Measurements from ENCODE around the gene MAT1A. TPM values are rescaled to one million over a fixed set of nuclear protein-coding genes. Genes with fewer than 3 reads are reported as not detected.

Gene MAT1A
- total RNA-seq, 2 donors from 2014 or later, result 0.10 to 0.21 TPM

- ATAC-seq (no peak), DNase-seq (no peak)
- intact Hi-C loops (cut with DNase I), result no loop called here
These were observed 5.8 kb downstream of the MAT1A start for GRCh38 chr10:80283536-80284199.

DNA sequence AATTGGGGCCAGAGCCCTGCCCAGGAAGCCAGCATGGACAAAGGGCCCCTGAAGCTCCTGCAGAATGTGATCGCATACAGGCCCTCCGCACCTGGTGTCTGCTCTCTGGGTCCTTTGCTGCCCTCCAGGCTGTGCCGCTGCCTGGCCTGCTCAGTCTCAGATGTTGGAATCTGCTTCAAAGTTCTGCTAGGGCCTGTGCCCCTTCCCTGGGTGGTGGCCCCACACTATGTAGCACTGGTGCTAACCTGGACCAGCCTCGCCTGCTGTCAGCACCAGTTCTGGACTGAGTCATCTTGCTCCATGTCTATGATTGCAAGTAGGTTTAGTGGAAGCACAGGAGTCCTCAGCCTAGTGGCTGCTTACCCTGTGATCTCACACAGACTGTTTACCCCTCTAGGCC is 6.3 kb downstream of the MAT1A start:
- intact Hi-C loops (cut with DNase I), result no loop called here
- ATAC-seq, result no peak

GRCh38 chr10:80281784-80282765 is 7.4 kb downstream of the MAT1A start:
- DNase-seq (no peak), ATAC-seq (no peak)
- intact Hi-C loops (cut with DNase I), result no loop called here

More for the DNA sequence above, 6.3 kb downstream of the MAT1A start:
- no peak for DNase-seq

DNA sequence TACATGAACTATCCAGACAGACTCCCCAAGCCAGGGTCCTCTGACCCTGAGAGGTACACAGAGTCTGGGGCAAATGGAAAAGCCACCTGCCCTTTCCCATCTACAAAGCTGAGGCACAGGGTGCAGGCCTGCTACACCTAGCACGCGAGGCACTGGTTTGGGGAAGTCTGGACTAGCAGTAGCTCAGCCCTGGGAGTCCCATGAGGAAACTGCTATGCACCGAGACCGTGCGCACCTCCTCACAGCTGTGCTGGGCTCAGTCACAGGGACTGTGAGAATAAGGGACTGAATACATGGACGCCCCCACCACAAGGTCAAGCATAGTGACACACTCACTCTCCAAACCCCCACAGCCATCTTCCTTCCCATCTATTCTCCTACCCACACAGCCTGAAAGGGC is 8.2 kb downstream of the MAT1A start:
- DNase-seq (no peak), ATAC-seq (no peak)
- intact Hi-C loops (cut with DNase I), result no loop called here

- DNase-seq, result no peak
- intact Hi-C loops (cut with DNase I), result no loop called here
- no peak for ATAC-seq
These were observed 9.2 kb downstream of the MAT1A start for GRCh38 chr10:80280071-80280800.

- DNase-seq, result no peak
These were observed 10.3 kb downstream of the MAT1A start for GRCh38 chr10:80279146-80279545.

DNA sequence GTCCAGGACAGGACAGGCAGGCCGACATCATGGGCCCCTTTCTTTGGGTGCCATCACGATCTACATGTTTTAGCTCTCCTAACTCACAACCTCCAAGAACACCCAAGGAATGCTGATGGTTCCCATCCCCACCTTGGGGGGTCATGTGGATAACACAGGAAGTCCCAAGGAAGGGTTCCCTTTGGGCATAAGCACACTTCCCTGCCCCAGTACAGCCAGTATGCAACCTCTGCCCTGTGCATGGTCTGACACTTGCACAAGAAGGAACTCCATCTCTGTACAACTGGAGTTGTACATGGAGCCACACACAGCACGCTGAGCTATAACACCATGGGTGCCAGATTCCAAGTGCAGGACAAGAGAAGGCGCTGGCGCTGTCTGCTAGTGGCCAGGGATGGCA is 11.0 kb downstream of the MAT1A start:
- ATAC-seq (no peak), DNase-seq (no peak)
- intact Hi-C loops (cut with DNase I), result no loop called here

More at GRCh38 chr10:80279146-80279545, 10.3 kb downstream of the MAT1A start:
- intact Hi-C loops (cut with DNase I), result no loop called here
- ATAC-seq, result no peak

GRCh38 chr10:80277567-80278250 is 11.7 kb downstream of the MAT1A start:
- intact Hi-C loops (cut with DNase I), result no loop called here
- peak; percentile 64 to 76 for ATAC-seq
- no peak for DNase-seq

DNA sequence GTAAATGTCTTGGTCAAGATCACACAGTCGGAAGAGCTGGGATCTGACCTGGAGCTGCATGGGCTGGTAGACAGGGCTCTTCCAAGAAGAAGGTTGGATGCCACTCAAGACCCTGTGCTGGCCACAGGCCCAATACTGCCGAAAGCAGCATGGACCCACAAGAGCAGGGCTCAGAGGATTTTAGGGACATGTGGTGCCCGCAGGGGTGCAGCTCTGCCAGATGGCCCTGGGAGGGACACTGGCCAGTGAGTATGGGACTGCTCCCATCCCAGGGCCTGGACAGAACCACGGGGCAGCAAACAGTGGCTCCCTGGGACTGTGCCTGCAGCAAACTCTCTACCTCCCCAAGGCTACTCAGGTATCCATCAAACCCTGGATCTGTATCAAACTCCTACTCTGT is 12.4 kb downstream of the MAT1A start:
- intact Hi-C loops (cut with DNase I), result no loop called here
- DNase-seq (no peak), ATAC-seq (no peak)

DNA sequence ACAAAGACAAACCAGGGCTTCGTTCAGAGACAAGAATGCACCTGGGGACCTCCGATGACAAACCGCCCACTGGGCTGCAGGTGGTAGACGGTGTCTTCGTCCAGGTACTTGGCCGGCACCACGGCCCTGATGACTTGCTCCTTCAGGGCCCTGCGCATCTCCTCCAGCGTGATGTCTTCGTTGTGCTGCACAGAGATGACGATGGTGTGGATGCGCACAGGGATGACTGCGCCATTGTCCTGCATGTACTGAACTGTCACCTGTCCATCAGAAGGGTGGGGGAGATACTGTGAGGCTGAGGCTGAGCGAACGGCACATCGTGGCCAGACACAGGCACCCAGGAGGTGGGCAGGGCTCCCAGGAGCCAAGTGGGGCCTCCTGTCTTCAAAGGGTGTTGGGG is 13.1 kb downstream of the MAT1A start:
- no peak for DNase-seq
- ATAC-seq, result no peak
- intact Hi-C loops (cut with DNase I), result no loop called here

- intact Hi-C loops (cut with DNase I), result no loop called here
- DNase-seq (no peak), ATAC-seq (no peak)
These were observed 13.7 kb downstream of the MAT1A start for GRCh38 chr10:80275756-80276155.

DNA sequence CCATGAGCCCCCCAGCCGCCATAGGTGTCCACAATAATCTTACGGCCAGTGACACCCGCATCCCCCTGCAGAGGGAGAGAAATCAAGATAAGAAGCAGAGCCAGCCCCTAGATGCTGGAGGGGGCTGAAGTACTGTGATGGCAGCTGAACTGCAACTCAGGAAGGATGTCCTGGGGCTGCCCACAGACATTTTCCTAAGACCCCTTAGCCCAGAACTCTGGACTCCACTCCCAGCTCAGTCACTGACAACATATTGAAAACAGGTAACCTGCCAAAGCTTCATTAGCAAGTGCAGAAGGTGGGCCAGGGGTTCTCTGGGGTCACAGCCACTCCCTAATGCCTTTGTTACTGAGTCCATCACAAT is 14.3 kb downstream of the MAT1A start:
- ATAC-seq (no peak), DNase-seq (no peak)
- intact Hi-C loops (cut with DNase I), result no loop called here

- no peak for DNase-seq
- ATAC-seq, result no peak
- intact Hi-C loops (cut with DNase I), result no loop called here
These were observed 14.9 kb downstream of the MAT1A start for GRCh38 chr10:80274396-80275134.

- no peak for DNase-seq
- intact Hi-C loops (cut with DNase I), result no loop called here
- ATAC-seq, result no peak
These were observed 15.8 kb downstream of the MAT1A start for GRCh38 chr10:80273523-80274170.

GRCh38 chr10:80272793-80273522 is 16.5 kb downstream of the MAT1A start:
- no peak for ATAC-seq
- no peak for DNase-seq
- intact Hi-C loops (cut with DNase I), result no loop called here

DNA sequence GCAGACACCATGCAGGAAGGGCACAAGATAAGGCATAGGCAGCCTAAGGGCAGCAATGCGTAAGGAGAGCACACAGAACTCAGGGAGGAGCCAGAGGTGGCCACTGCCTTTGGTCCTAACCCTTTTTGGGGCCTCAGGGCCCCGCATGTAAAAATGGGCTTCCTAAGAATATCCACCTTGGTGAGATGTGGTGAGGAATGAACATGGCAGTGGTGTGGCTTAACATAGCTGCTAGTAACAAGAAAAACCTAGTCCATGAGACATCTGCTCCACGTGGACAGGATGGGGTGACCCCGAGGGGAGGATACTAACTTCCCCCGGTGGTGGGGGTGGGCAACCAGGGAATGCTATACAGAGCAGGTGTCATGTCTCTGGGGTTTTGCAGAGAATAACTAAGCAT is 18.0 kb downstream of the MAT1A start:
- ATAC-seq (no peak), DNase-seq (no peak)
- intact Hi-C loops (cut with DNase I), result no loop called here

GRCh38 chr10:80270887-80271286 is 18.6 kb downstream of the MAT1A start:
- ATAC-seq, result no peak
- no peak for DNase-seq
- intact Hi-C loops (cut with DNase I), result no loop called here

Measured in left cardiac atrium (tissue), 4 donors.